Testis (tissue), 3 donors: ENCODE data around the gene C9orf78. TPM values are rescaled to one million over a fixed set of nuclear protein-coding genes. Genes with fewer than 3 reads are reported as not detected.

Experiments used
- DNase-seq: peaks from one replicate; pipeline ENCODE4 v3.0.0-alpha.2; 2019
- H3K27ac ChIP-seq, 2 donors: fragments of 200-600 bp; sonication (generic); one replicate each; pipeline ENCODE4 v1.5.1; 2019
- H3K27me3 ChIP-seq: fragments of 200-600 bp; sonication (generic); one replicate; pipeline ENCODE4 v1.5.1; 2019
- H3K36me3 ChIP-seq: fragments of 200-600 bp; sonication (generic); one replicate; pipeline ENCODE4 v1.5.1; 2017; ENCODE audit warnings: low read depth; ENCODE audit errors: missing control alignments
- H3K4me1 ChIP-seq: fragments of 200-600 bp; sonication (generic); one replicate; pipeline ENCODE4 v1.5.1; 2019
- H3K4me3 ChIP-seq, 2 donors: fragments of 200-600 bp; sonication (generic); one replicate each; pipeline ENCODE4 v1.5.1; 2017 to 2019
- H3K9me3 ChIP-seq: fragments of 200-600 bp; sonication (generic); one replicate; pipeline ENCODE4 v1.5.1; 2017
- POLR2A ChIP-seq: fragments of 450-650 bp; IDR thresholded peaks from one replicate; pipeline ENCODE4 v1.6.1; 2017; ENCODE audit warnings: antibody characterized with exemption, mild to moderate bottlenecking, moderate library complexity
- WGBS, 2 donors: methylation state at CpG; one replicate each; pipeline ENCODE4 v1.1.5; 2018; 5-methylcytosine and 5-hydroxymethylcytosine counted together
- intact Hi-C: fragments of 100-400 bp; cut with DNase I; formaldehyde crosslinking; loops from one replicate; pipeline ENCODE4 v1.15.1; 2023; ENCODE audit warnings: low total_unique reads
- polyA plus RNA-seq: library from polyadenylated mRNA; stranded (reverse); fragments of 350-450 nt; fragmentation: Illumina TruSeq; extraction: RNeasy Lipid Tissue Mini Kit (QIAGEN cat#74804); gene quantifications from one replicate; pipeline ENCODE4 v1.2.3, GENCODE V29; 2014; ENCODE audit warnings: low read depth, low replicate concordance; ENCODE audit not compliant: insufficient read depth
- total RNA-seq, 2 donors: library from RNA; depleted of rRNA; stranded (reverse); fragments of >200 nt; gene quantifications; one replicate each; pipeline ENCODE4 v1.2.3, GENCODE V29; 2016
- TF ChIP-seq, protein P1 (sequence below), 3 experiments: fragments of 450-650 bp in 2 of 3; fragments of 200-600 bp in 1 of 3; sonication (generic) in 1 of 3; IDR thresholded peaks; one replicate each; pipeline ENCODE4 v1.5.1; 2016 to 2019; ENCODE audit warnings: antibody characterized with exemption in 3 of 3, mild to moderate bottlenecking in 2 of 3, moderate library complexity in 1 of 3

Gene C9orf78
- total and polyA plus RNA-seq, 3 donors from 2014 or later, result 56.3 to 86.8 (median 83.2) TPM

- TF ChIP-seq POLR2A, result no peak
- TF ChIP-seq, protein P1, sequence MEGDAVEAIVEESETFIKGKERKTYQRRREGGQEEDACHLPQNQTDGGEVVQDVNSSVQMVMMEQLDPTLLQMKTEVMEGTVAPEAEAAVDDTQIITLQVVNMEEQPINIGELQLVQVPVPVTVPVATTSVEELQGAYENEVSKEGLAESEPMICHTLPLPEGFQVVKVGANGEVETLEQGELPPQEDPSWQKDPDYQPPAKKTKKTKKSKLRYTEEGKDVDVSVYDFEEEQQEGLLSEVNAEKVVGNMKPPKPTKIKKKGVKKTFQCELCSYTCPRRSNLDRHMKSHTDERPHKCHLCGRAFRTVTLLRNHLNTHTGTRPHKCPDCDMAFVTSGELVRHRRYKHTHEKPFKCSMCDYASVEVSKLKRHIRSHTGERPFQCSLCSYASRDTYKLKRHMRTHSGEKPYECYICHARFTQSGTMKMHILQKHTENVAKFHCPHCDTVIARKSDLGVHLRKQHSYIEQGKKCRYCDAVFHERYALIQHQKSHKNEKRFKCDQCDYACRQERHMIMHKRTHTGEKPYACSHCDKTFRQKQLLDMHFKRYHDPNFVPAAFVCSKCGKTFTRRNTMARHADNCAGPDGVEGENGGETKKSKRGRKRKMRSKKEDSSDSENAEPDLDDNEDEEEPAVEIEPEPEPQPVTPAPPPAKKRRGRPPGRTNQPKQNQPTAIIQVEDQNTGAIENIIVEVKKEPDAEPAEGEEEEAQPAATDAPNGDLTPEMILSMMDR (IDR thresholded peaks at IDR 0.05), result no peak
- Histone ChIP-seq H3K36me3 (no peaks in the 10 kb centered on the region), H3K27ac (no peak overlapping the region), H3K4me1 (peaks cover 18% of the 10 kb centered on the region), H3K4me3 (no peak overlapping the region), H3K27me3 (no peaks in the 10 kb centered on the region), H3K9me3 (no peaks in the 10 kb centered on the region)
- intact Hi-C loops, result loop anchor here (10.0 kb wide), 2 partner anchors 224 to 354 kb away; no protein-coding TSS in a partner anchor
- WGBS, 2 donors, result 81 to 84% methylated on average over 18 to 28 of the region's 28 CpGs
- DNase-seq, result no peak
Observed at GRCh38 chr9:129880654-129881546, 45.8 kb upstream of the C9orf78 start.

DNA sequence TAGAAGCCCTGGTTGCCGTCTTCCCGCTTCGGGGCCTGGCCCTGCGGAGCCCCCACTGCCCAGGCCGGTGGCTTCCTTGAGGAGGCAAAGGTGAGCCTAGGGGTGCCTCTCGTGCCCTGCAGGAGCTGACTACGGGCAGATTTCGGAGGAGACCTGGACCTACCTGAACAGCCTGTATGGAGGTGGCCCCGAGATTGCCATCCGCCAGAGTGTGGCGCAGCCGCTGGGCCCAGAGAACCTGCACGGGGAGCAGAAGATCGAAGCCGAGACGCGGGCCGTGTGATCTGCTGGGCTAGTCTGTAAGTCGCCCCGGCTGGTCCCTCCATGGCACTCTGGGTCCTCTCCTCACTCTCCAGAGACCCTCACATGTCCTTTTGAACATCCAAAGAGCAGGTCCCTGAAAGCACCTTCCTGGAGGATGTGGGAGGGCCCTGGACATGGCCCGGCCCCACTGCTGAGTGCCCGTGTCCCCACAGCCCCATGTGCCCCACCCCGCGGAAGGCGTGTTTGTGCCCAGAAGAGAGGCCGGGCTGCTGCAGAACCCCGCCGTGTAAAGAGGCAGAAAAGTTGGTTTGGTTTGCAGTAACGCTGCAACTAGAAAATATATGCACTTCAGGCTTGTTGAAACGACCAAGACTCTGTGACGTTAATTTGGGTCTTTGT is 45.0 kb upstream of the C9orf78 start:
- no peak for TF ChIP-seq POLR2A
- TF ChIP-seq, protein P1 (IDR thresholded peaks at IDR 0.05), result no peak
- H3K36me3 ChIP-seq, result no peaks in the 10 kb centered on the region
- no peak overlapping the region for H3K4me3 ChIP-seq
- H3K9me3 ChIP-seq, result no peaks in the 10 kb centered on the region
- H3K27ac ChIP-seq, result no peak overlapping the region
- no peak for DNase-seq
- H3K27me3 ChIP-seq, result no peaks in the 10 kb centered on the region
- H3K4me1 ChIP-seq, result peaks cover 13% of the 10 kb centered on the region
- intact Hi-C loops, result loop anchor here (10.0 kb wide), 2 partner anchors 225 to 355 kb away; no protein-coding TSS in a partner anchor
- 94 to 95% methylated on average over 14 to 31 of the region's 31 CpGs for WGBS, 2 donors

- TF ChIP-seq, protein P1 (IDR thresholded peaks at IDR 0.05), result no peak
- TF ChIP-seq POLR2A, result no peak
- 91 to 93% methylated on average over 7 to 17 of the region's 17 CpGs for WGBS, 2 donors
- intact Hi-C loops, result no loop called here
- H3K36me3 ChIP-seq, result no peaks in the 10 kb centered on the region
- H3K27ac ChIP-seq, result no peak overlapping the region
- no peak for DNase-seq
- no peaks in the 10 kb centered on the region for H3K9me3 ChIP-seq
- peaks cover 6% of the 10 kb centered on the region for H3K4me1 ChIP-seq
- H3K4me3 ChIP-seq, result no peak overlapping the region
- no peaks in the 10 kb centered on the region for H3K27me3 ChIP-seq
Observed at GRCh38 chr9:129879103-129879699, 44.1 kb upstream of the C9orf78 start.

- H3K36me3 ChIP-seq, result no peaks in the 10 kb centered on the region
- 81 to 88% methylated on average over 3 to 11 of the region's 11 CpGs for WGBS, 2 donors
- intact Hi-C loops, result no loop called here
Observed at GRCh38 chr9:129878291-129878690, 43.2 kb upstream of the C9orf78 start.

More at GRCh38 chr9:129878291-129878690, 43.2 kb upstream of the C9orf78 start:
- DNase-seq, result no peak
- TF ChIP-seq, protein P1 (IDR thresholded peaks at IDR 0.05), result no peak
- no peak for TF ChIP-seq POLR2A
- Histone ChIP-seq H3K27me3 (no peaks in the 10 kb centered on the region), H3K9me3 (no peaks in the 10 kb centered on the region), H3K27ac (no peak overlapping the region), H3K4me3 (no peak overlapping the region), H3K4me1 (no peaks in the 10 kb centered on the region)
